Hepatic stellate cell (primary cell): ENCODE results near the gene PLA2G12A.
"Not testable (repeated sequence)": the region's sequence is repeated elsewhere in the genome, so short reads cannot be mapped to it uniquely, and the experiment has no call there.

Source experiments
- DNase-seq: peaks from one replicate; pipeline ENCODE4 v3.0.0; 2011; ENCODE audit warnings: low spot score

Gene PLA2G12A

GRCh38 chr4:109728385-109728784, 1.5 kb downstream of the PLA2G12A start:
- no peak for DNase-seq

GRCh38 chr4:109723110-109723509, 6.8 kb downstream of the PLA2G12A start:
- DNase-seq, result no peak

- DNase-seq, result no peak
These were observed 7.5 kb downstream of the PLA2G12A start for GRCh38 chr4:109722357-109722756.

- DNase-seq, result peak; percentile 26
These were observed 8.8 kb downstream of the PLA2G12A start for GRCh38 chr4:109721033-109721432.

- DNase-seq, result no peak
These were observed 10.3 kb downstream of the PLA2G12A start for GRCh38 chr4:109719604-109720003.

- no peak for DNase-seq
These were observed 11.1 kb downstream of the PLA2G12A start for GRCh38 chr4:109718759-109719158.

GRCh38 chr4:109713500-109713899, 16.4 kb downstream of the PLA2G12A start:
- no peak for DNase-seq

GRCh38 chr4:109708990-109709389, 20.9 kb downstream of the PLA2G12A start:
- DNase-seq, result no peak

- no peak for DNase-seq
These were observed 21.4 kb downstream of the PLA2G12A start for GRCh38 chr4:109708435-109708834.

- no peak for DNase-seq
These were observed 26.1 kb downstream of the PLA2G12A start for GRCh38 chr4:109703664-109704361.

GRCh38 chr4:109702950-109703663, 26.8 kb downstream of the PLA2G12A start, which contains the start of gene CASP6:
CASP6 (minus strand) TSS chr4:109703445; CDS start chr4:109703395, 50 bp downstream.
- peak; percentile 74 for DNase-seq

- DNase-seq, result no peak
These were observed 28.1 kb downstream of the PLA2G12A start for GRCh38 chr4:109701566-109702410.

- no peak for DNase-seq
These were observed 30.2 kb downstream of the PLA2G12A start for GRCh38 chr4:109699553-109700225.

- no peak for DNase-seq
These were observed 31.2 kb downstream of the PLA2G12A start for GRCh38 chr4:109698656-109699055.

- no peak for DNase-seq
These were observed 38.4 kb downstream of the PLA2G12A start for GRCh38 chr4:109691411-109691920.

- DNase-seq, result no peak
These were observed 39.0 kb downstream of the PLA2G12A start for GRCh38 chr4:109690690-109691410.

GRCh38 chr4:109684727-109685126, 45.1 kb downstream of the PLA2G12A start:
- DNase-seq, result no peak

- DNase-seq, result no peak
These were observed 46.1 kb downstream of the PLA2G12A start for GRCh38 chr4:109683621-109684253.

GRCh38 chr4:109682875-109683274, 47.0 kb downstream of the PLA2G12A start:
- DNase-seq, result no peak

GRCh38 chr4:109678925-109679324, 50.9 kb downstream of the PLA2G12A start:
- not testable (repeated sequence) for DNase-seq

- not testable (repeated sequence) for DNase-seq
These were observed 51.4 kb downstream of the PLA2G12A start for GRCh38 chr4:109678472-109678871.
